Stomach (tissue), 9 donors: ENCODE measurements around the gene LCP1. TPM values are rescaled to one million over a fixed set of nuclear protein-coding genes. Genes with fewer than 3 reads are reported as not detected.

Source experiments
- DNase-seq, 2 donors: peaks; one replicate each; pipeline versions ENCODE4 v3.0.0 to v3.0.0-alpha.2; 2013 to 2019
- H3K27ac ChIP-seq, 5 donors: fragments of 200-600 bp in 4 of 5; sonication (generic) in 4 of 5; one replicate each; pipeline ENCODE4 v1.5.1; 2013 to 2019; ENCODE audit warnings: mild to moderate bottlenecking in 1 of 5, moderate library complexity in 1 of 5
- H3K27me3 ChIP-seq, 3 donors: fragments of 200-600 bp; sonication (generic); one replicate each; pipeline ENCODE4 v1.5.1; 2017 to 2019; ENCODE audit warnings: mixed run types in 1 of 3
- H3K36me3 ChIP-seq, 4 donors: fragments of 200-600 bp; sonication (generic); 1 replicate in 3 of 4; 2 replicates in 1 of 4; pipeline ENCODE4 v1.5.1; 2016 to 2019
- H3K4me1 ChIP-seq, 4 donors: fragments of 200-600 bp; sonication (generic); one replicate each; pipeline ENCODE4 v1.5.1; 2016 to 2019
- H3K4me3 ChIP-seq, 4 donors: fragments of 200-600 bp; sonication (generic) in 3 of 4; one replicate each; pipeline ENCODE4 v1.5.1; 2016 to 2019; ENCODE audit warnings: mild to moderate bottlenecking in 1 of 4
- H3K9me3 ChIP-seq, 4 donors: fragments of 200-600 bp; sonication (generic); one replicate each; pipeline ENCODE4 v1.5.1; 2016 to 2019
- CTCF ChIP-seq, 7 experiments: fragments of 450-650 bp in 4 of 7; fragments of 200-600 bp in 3 of 7; sonication (generic) in 3 of 7; IDR thresholded peaks; one replicate each; pipeline ENCODE4 v1.5.1; 2016 to 2019; ENCODE audit warnings: antibody characterized with exemption in 7 of 7, control low read depth in 2 of 7, mild to moderate bottlenecking in 1 of 7
- EP300 ChIP-seq: sonication (generic); formaldehyde crosslinking; IDR thresholded peaks from one replicate; pipeline ENCODE4 v1.6.1; 2017; ENCODE audit warnings: antibody characterized with exemption
- POLR2A ChIP-seq, 4 donors: fragments of 450-650 bp; IDR thresholded peaks; one replicate each; pipeline ENCODE4 v1.6.1; 2016; ENCODE audit warnings: antibody characterized with exemption in 4 of 4, control low read depth in 2 of 4, mild to moderate bottlenecking in 1 of 4, moderate library complexity in 1 of 4
- POLR2AphosphoS5 ChIP-seq, 3 donors: sonication (generic); formaldehyde crosslinking; IDR thresholded peaks; one replicate each; pipeline ENCODE4 v1.6.1; 2016; ENCODE audit warnings: antibody characterized with exemption in 3 of 3
- WGBS, 5 donors: extraction: QIAGEN DNeasy Blood & Tissue Kit in 3 of 5; methylation state at CpG; one replicate each; pipeline versions ENCODE4 v1.1.5 to v1.1.7; 2013 to 2018; 5-methylcytosine and 5-hydroxymethylcytosine counted together
- intact Hi-C: fragments of 100-400 bp; cut with DNase I; formaldehyde crosslinking; loops from one replicate; pipeline ENCODE4 v1.15.1; 2023; ENCODE audit warnings: low total_unique reads
- polyA plus RNA-seq, 3 donors: library from polyadenylated mRNA; stranded (reverse); fragments of 200-250 nt; gene quantifications; one replicate each; pipeline ENCODE4 v1.2.3, GENCODE V29; 2013
- total RNA-seq, 5 donors: library from RNA; depleted of rRNA; stranded (reverse); fragments of >200 nt; gene quantifications; one replicate each; pipeline versions ENCODE4 v1.1.0 to v1.2.3, GENCODE V29; 2014 to 2016
- donor health status: healthy with polysubstance abuse.
- donor health status: Bipolar disorder and iron deficiency.
- donor health status: healthy.

The LCP1 gene
- total and polyA plus RNA-seq, 8 donors: 10.6 to 44.6 (median 20.0) TPM; not detected in 1

- H3K27ac ChIP-seq: peak overlapping the region in 2 of 5 donors; percentile 55 to 66
- H3K9me3 ChIP-seq: no peaks in the 10 kb centered on the region
- WGBS, 5 donors: 76 to 88% (median 82%) methylated on average over 2 of the region's 2 CpGs
- no peak overlapping the region for H3K4me3 ChIP-seq
- no peaks in the 10 kb centered on the region for H3K27me3 ChIP-seq
- no peak for DNase-seq
- no peaks in the 10 kb centered on the region for H3K36me3 ChIP-seq
- intact Hi-C loops: no loop called here
- peaks cover 0 to 52% (median 0%) of the 10 kb centered on the region in 4 donors for H3K4me1 ChIP-seq
- TF ChIP-seq EP300 (no peak), POLR2A (IDR thresholded peaks at IDR 0.05) (no peak)
Measured at GRCh38 chr13:46173656-46174055, 8.3 kb downstream of the LCP1 start.

GRCh38 chr13:46172531-46172991 lies 9.4 kb downstream of the LCP1 start:
- DNase-seq: peak in 1 of 2 donors; percentile 46
- intact Hi-C loops: no loop called here
- no peaks in the 10 kb centered on the region for H3K9me3 ChIP-seq
- peak overlapping the region in 2 of 5 donors; percentile 55 to 66 for H3K27ac ChIP-seq
- TF ChIP-seq POLR2A (IDR thresholded peaks at IDR 0.05): no peak
- TF ChIP-seq EP300: no peak
- TF ChIP-seq CTCF (IDR thresholded peaks at IDR 0.05): no peak
- TF ChIP-seq POLR2AphosphoS5 (IDR thresholded peaks at IDR 0.05): no peak
- no peaks in the 10 kb centered on the region for H3K36me3 ChIP-seq
- H3K4me3 ChIP-seq: no peak overlapping the region
- H3K4me1 ChIP-seq: peaks cover 0 to 57% (median 0%) of the 10 kb centered on the region in 4 donors
- no peaks in the 10 kb centered on the region for H3K27me3 ChIP-seq
- 67 to 82% (median 70%) methylated on average over 6 of the region's 6 CpGs for WGBS, 5 donors

- peaks cover 0 to 57% (median 0%) of the 10 kb centered on the region in 4 donors for H3K4me1 ChIP-seq
- H3K27ac ChIP-seq: peak overlapping the region in 3 of 5 donors; percentile 8 to 66 (median 55)
- 87 to 94% (median 90%) methylated on average over 7 of the region's 7 CpGs for WGBS, 5 donors
Measured at GRCh38 chr13:46171739-46172138, 10.2 kb downstream of the LCP1 start.

GRCh38 chr13:46171217-46171616 lies 10.8 kb downstream of the LCP1 start:
- no peaks in the 10 kb centered on the region for H3K27me3 ChIP-seq
- intact Hi-C loops: no loop called here
- H3K9me3 ChIP-seq: no peaks in the 10 kb centered on the region
- 66 to 70% (median 67%) methylated on average over 4 of the region's 4 CpGs for WGBS, 5 donors
- peaks cover 0 to 57% (median 0%) of the 10 kb centered on the region in 4 donors for H3K4me1 ChIP-seq
- no peak overlapping the region for H3K4me3 ChIP-seq
- peak overlapping the region in 3 of 5 donors; percentile 8 to 66 (median 55) for H3K27ac ChIP-seq
- H3K36me3 ChIP-seq: no peaks in the 10 kb centered on the region
- no peak for TF ChIP-seq POLR2A (IDR thresholded peaks at IDR 0.05)
- no peak for TF ChIP-seq CTCF (IDR thresholded peaks at IDR 0.05)
- TF ChIP-seq POLR2AphosphoS5 (IDR thresholded peaks at IDR 0.05): no peak
- DNase-seq: no peak

More at GRCh38 chr13:46171739-46172138, 10.2 kb downstream of the LCP1 start:
- no peaks in the 10 kb centered on the region for H3K27me3 ChIP-seq
- H3K4me3 ChIP-seq: no peak overlapping the region
- DNase-seq: no peak
- no peaks in the 10 kb centered on the region for H3K9me3 ChIP-seq
- no peaks in the 10 kb centered on the region for H3K36me3 ChIP-seq
- intact Hi-C loops: no loop called here
- TF ChIP-seq POLR2AphosphoS5 (IDR thresholded peaks at IDR 0.05) (no peak), POLR2A (IDR thresholded peaks at IDR 0.05) (no peak), CTCF (IDR thresholded peaks at IDR 0.05) (no peak), EP300 (no peak)

GRCh38 chr13:46170687-46171086 lies 11.3 kb downstream of the LCP1 start:
- Histone ChIP-seq H3K4me1 (peaks cover 0 to 57% (median 0%) of the 10 kb centered on the region in 4 donors), H3K27ac (peak overlapping the region in 2 of 5 donors; percentile 55 to 66), H3K9me3 (no peaks in the 10 kb centered on the region), H3K4me3 (no peak overlapping the region), H3K27me3 (no peaks in the 10 kb centered on the region), H3K36me3 (no peaks in the 10 kb centered on the region)
- WGBS, 5 donors: 44 to 62% (median 50%) methylated on average over 3 of the region's 3 CpGs
- intact Hi-C loops: no loop called here
- peak in 1 of 2 donors; percentile 33 for DNase-seq
- TF ChIP-seq POLR2A (IDR thresholded peaks at IDR 0.05) (no peak), EP300 (no peak)
